Neuronal stem cell (in vitro differentiated cells): Measurements from ENCODE around the gene PRKCB.

Experiments
- DNase-seq: peaks from one replicate; pipeline ENCODE4 v3.0.0-alpha.2; 2013; ENCODE audit warnings: low spot score
- H2AFZ ChIP-seq: one replicate; pipeline ENCODE4 v1.6.1; 2013; ENCODE audit warnings: mild to moderate bottlenecking, low read length, inconsistent platforms
- H2AK5ac ChIP-seq: 2 replicates; pipeline ENCODE4 v1.6.1; 2013; ENCODE audit warnings: low read depth, mild to moderate bottlenecking, inconsistent platforms, low read length, moderate library complexity, mixed read lengths
- H2BK120ac ChIP-seq: 2 replicates; pipeline ENCODE4 v1.6.1; 2013; ENCODE audit warnings: low read depth, mild to moderate bottlenecking, inconsistent platforms, low read length, moderate library complexity, mixed read lengths
- H2BK12ac ChIP-seq: one replicate; pipeline ENCODE4 v1.6.1; 2013; ENCODE audit warnings: low read length, inconsistent platforms
- H2BK15ac ChIP-seq: 2 replicates; pipeline ENCODE4 v1.6.1; 2013; ENCODE audit warnings: mild to moderate bottlenecking, low read length, inconsistent platforms, mixed read lengths
- H2BK5ac ChIP-seq: one replicate; pipeline ENCODE4 v1.6.1; 2013; ENCODE audit warnings: inconsistent platforms, mild to moderate bottlenecking, low read length, moderate library complexity
- H3K14ac ChIP-seq: one replicate; pipeline ENCODE4 v1.6.1; 2013; ENCODE audit warnings: low read length, inconsistent platforms
- H3K18ac ChIP-seq: 2 replicates; pipeline ENCODE4 v1.6.1; 2013; ENCODE audit warnings: low read length, inconsistent platforms
- H3K23ac ChIP-seq: 2 replicates; pipeline ENCODE4 v1.6.1; 2013; ENCODE audit warnings: low read depth, mild to moderate bottlenecking, mixed read lengths, low read length, inconsistent platforms; ENCODE audit not compliant: poor library complexity
- H3K27ac ChIP-seq: replicated peaks from 3 replicates; pipeline ENCODE4 v1.5.1; 2013; ENCODE audit warnings: low read length, inconsistent platforms
- H3K27me3 ChIP-seq, 3 experiments: 2 replicates each; pipeline ENCODE4 v1.6.1; 2013; ENCODE audit warnings: low read length in 3 of 3, mild to moderate bottlenecking in 2 of 3, inconsistent platforms in 1 of 3, low read depth in 1 of 3, mixed read lengths in 1 of 3, moderate library complexity in 1 of 3; ENCODE audit not compliant: control insufficient read depth in 3 of 3, insufficient read depth in 3 of 3
- H3K36me3 ChIP-seq, 2 donors: replicated peaks in 1 of 2; 2 replicates each; pipeline ENCODE4 v1.6.1; 2013; ENCODE audit warnings: low read length in 2 of 2; ENCODE audit not compliant: control insufficient read depth in 2 of 2, insufficient read depth in 2 of 2
- H3K4ac ChIP-seq: 2 replicates; pipeline ENCODE4 v1.6.1; 2013; ENCODE audit warnings: inconsistent platforms, mild to moderate bottlenecking, low read length, moderate library complexity
- H3K4me1 ChIP-seq, 2 donors: 1 replicate in 1 of 2; 2 replicates in 1 of 2; pipeline ENCODE4 v1.6.1; 2013; ENCODE audit warnings: low read length in 2 of 2, low read depth in 1 of 2; ENCODE audit not compliant: control insufficient read depth in 2 of 2, insufficient read depth in 1 of 2
- H3K4me2 ChIP-seq: one replicate; pipeline ENCODE4 v1.6.1; 2013; ENCODE audit warnings: mild to moderate bottlenecking, low read length, inconsistent platforms; ENCODE audit not compliant: insufficient read depth, poor library complexity, severe bottlenecking
- H3K4me3 ChIP-seq, 2 donors: 2 replicates each; pipeline ENCODE4 v1.5.1; 2013; ENCODE audit warnings: low read length in 2 of 2, mild to moderate bottlenecking in 2 of 2, inconsistent platforms in 1 of 2, moderate library complexity in 1 of 2
- H3K79me1 ChIP-seq: one replicate; pipeline ENCODE4 v1.6.1; 2013; ENCODE audit warnings: low read depth, mild to moderate bottlenecking, inconsistent platforms, low read length, moderate library complexity
- H3K9ac ChIP-seq: one replicate; pipeline ENCODE4 v1.6.1; 2013; ENCODE audit warnings: mild to moderate bottlenecking, low read depth, low read length, inconsistent platforms; ENCODE audit not compliant: poor library complexity
- H3K9me3 ChIP-seq, 2 donors: replicated peaks in 1 of 2; 2 replicates each; pipeline versions ENCODE3 to v1.6.1; 2013; ENCODE audit warnings: low read length in 2 of 2, mild to moderate bottlenecking in 2 of 2, inconsistent platforms in 1 of 2, low read depth in 1 of 2, mixed read lengths in 1 of 2, moderate library complexity in 1 of 2; ENCODE audit not compliant: control insufficient read depth in 2 of 2, insufficient read depth in 1 of 2
- H4K8ac ChIP-seq: one replicate; pipeline ENCODE4 v1.6.1; 2013; ENCODE audit warnings: low read depth, mild to moderate bottlenecking, inconsistent platforms, low read length, moderate library complexity
- H4K91ac ChIP-seq: one replicate; pipeline ENCODE4 v1.6.1; 2013; ENCODE audit warnings: low read length, low read depth, mild to moderate bottlenecking, inconsistent platforms; ENCODE audit not compliant: poor library complexity
- WGBS, 2 donors: extraction: QIAGEN DNeasy Blood & Tissue Kit; methylation state at CpG; one replicate each; pipeline ENCODE4 v1.1.7; 2013; ENCODE audit warnings: missing lambda C conversion rate in 2 of 2, mixed read lengths in 1 of 2; ENCODE audit not compliant: insufficient read length in 2 of 2, insufficient replicate concordance in 1 of 2; ENCODE audit errors: extremely low coverage in 2 of 2; 5-methylcytosine and 5-hydroxymethylcytosine counted together

The PRKCB gene

DNA sequence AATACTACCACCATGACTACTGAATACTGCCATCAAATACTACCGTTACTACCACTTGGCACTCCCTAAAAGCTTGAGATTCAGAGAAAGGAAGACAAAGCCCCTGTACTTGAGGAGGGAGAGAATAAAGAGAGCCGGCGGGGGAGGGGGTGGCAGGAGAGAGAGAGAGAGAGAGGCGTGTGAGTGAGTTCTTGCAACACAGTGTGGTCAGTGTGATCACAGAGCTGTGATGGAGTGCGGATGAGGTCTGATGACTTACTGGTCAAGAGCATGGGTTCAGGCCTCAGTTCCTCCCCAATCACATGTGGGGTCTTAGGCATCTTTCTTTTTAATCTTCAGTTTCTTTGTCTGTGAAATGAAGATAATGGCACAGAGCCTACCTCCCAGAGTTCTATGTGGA, 19.2 kb downstream of the PRKCB start:
- no CpG with 5 or more reads among the region's 5 CpGs for WGBS, 2 donors
- H4K91ac ChIP-seq: no peak overlapping the region
- no peak overlapping the region for H2AK5ac ChIP-seq

DNA sequence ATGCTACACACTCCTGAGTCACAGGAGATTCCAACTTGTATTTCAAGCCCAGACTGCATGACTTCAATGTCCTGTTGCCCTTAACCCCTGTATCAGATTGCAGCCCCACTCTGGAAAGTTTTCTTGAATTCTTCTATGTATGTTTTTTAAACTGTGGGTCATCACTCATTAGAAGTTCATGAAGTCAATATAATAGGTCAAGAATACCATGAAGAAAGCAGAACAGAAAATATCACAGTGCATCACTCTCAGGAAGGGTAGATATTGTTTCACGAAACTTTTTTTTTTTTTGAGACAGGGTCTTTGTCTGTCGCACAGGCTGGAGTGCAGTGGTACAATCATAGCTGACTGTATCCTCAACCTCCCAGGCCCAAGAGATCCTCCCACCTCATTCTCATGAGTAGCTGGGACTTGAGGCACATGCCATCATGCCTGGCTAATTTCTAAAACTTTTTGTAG, 20.5 kb downstream of the PRKCB start:
- Histone ChIP-seq H3K36me3 (no peaks in the 10 kb centered on the region), H3K4me2 (no peak overlapping the region), H2BK5ac (no peak overlapping the region), H4K91ac (no peak overlapping the region), H3K4ac (no peak overlapping the region), H2AK5ac (no peak overlapping the region), H3K4me3 (no peak overlapping the region), H2BK15ac (no peak overlapping the region), H2AFZ (no peak overlapping the region), H3K27ac (no peak overlapping the region), H3K9me3 (peaks cover 0 to 3% of the 10 kb centered on the region in 2 donors), H3K4me1 (peaks cover 0 to 8% of the 10 kb centered on the region in 2 donors), H2BK120ac (no peak overlapping the region), H3K23ac (no peak overlapping the region), H4K8ac (no peak overlapping the region), H3K14ac (no peak overlapping the region), H3K27me3 (peaks cover 0 to 5% (median 0%) of the 10 kb centered on the region in 3 experiments), H2BK12ac (no peak overlapping the region), H3K79me1 (no peaks in the 10 kb centered on the region), H3K9ac (peak overlapping the region; percentile 35), H3K18ac (no peak overlapping the region)
- WGBS, 2 donors: no CpG with 5 or more reads among the region's 2 CpGs
- DNase-seq: no peak

More for the DNA sequence above, 19.2 kb downstream of the PRKCB start:
- peaks cover 0 to 8% of the 10 kb centered on the region in 2 donors for H3K4me1 ChIP-seq
- no peak overlapping the region for H4K8ac ChIP-seq
- H3K4me2 ChIP-seq: no peak overlapping the region
- H2BK120ac ChIP-seq: no peak overlapping the region
- DNase-seq: no peak
- H3K23ac ChIP-seq: no peak overlapping the region
- H3K4ac ChIP-seq: no peak overlapping the region
- H3K4me3 ChIP-seq: no peak overlapping the region
- no peak overlapping the region for H2BK5ac ChIP-seq
- peaks cover 0 to 3% of the 10 kb centered on the region in 2 donors for H3K9me3 ChIP-seq
- no peak overlapping the region for H3K27ac ChIP-seq
- H3K27me3 ChIP-seq: peaks cover 0 to 5% (median 0%) of the 10 kb centered on the region in 3 experiments
- H3K9ac ChIP-seq: no peak overlapping the region
- no peaks in the 10 kb centered on the region for H3K36me3 ChIP-seq
- no peak overlapping the region for H2BK15ac ChIP-seq
- H2AFZ ChIP-seq: no peak overlapping the region
- no peak overlapping the region for H3K18ac ChIP-seq
- no peak overlapping the region for H2BK12ac ChIP-seq
- H3K14ac ChIP-seq: no peak overlapping the region
- no peaks in the 10 kb centered on the region for H3K79me1 ChIP-seq

DNA sequence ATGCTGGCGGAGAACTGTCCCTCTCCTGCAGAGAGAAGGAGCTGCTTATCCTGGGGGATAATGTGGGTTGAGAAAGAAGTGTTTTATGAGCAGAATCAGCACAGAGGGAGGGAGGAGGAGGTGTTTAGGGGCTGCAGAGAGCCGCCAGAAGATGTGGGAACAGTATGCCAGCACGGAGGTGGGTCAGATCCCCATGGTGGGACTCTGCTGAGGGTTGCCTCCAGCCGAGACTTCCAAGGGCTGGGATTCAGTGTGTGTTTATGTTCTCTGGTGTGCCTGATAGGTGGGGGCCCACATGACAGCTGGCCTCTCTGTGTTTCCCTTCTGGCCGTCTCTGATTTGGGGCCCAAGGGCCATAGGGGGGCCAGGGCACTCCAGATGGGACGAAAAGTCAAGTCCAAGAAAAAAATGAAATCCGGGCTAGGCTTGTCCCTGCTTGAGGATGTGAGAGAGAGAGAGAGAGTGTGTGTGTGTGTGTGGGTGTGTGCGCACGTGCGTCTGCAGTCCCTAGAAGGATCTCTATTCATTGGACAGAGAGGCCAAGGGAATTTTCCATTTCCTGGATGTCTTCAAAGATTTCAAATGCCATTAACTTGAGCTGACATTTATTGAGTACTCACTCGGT, 21.6 kb downstream of the PRKCB start:
- H3K4ac ChIP-seq: no peak overlapping the region
- H2AK5ac ChIP-seq: no peak overlapping the region
- no peak for DNase-seq
- peaks cover 0 to 8% of the 10 kb centered on the region in 2 donors for H3K4me1 ChIP-seq
- no peaks in the 10 kb centered on the region for H3K36me3 ChIP-seq
- H2BK12ac ChIP-seq: no peak overlapping the region
- H3K27me3 ChIP-seq: peaks cover 0 to 5% (median 0%) of the 10 kb centered on the region in 3 experiments
- H3K4me2 ChIP-seq: no peak overlapping the region
- H3K79me1 ChIP-seq: no peaks in the 10 kb centered on the region
- no peak overlapping the region for H2BK120ac ChIP-seq
- H2BK5ac ChIP-seq: peak overlapping the region; percentile 30
- H2BK15ac ChIP-seq: no peak overlapping the region
- no peak overlapping the region for H3K14ac ChIP-seq
- no CpG with 5 or more reads among the region's 11 CpGs for WGBS, 2 donors
- H4K91ac ChIP-seq: no peak overlapping the region
- no peak overlapping the region for H3K23ac ChIP-seq
- H3K27ac ChIP-seq: no peak overlapping the region
- peaks cover 0 to 3% of the 10 kb centered on the region in 2 donors for H3K9me3 ChIP-seq
- no peak overlapping the region for H2AFZ ChIP-seq
- H4K8ac ChIP-seq: no peak overlapping the region
- H3K4me3 ChIP-seq: no peak overlapping the region
- H3K18ac ChIP-seq: no peak overlapping the region
- no peak overlapping the region for H3K9ac ChIP-seq

- Histone ChIP-seq H3K36me3 (no peaks in the 10 kb centered on the region), H2BK120ac (no peak overlapping the region), H3K23ac (no peak overlapping the region), H2BK15ac (no peak overlapping the region), H2AFZ (no peak overlapping the region), H2AK5ac (no peak overlapping the region), H3K4me3 (no peak overlapping the region), H2BK12ac (no peak overlapping the region), H3K4me2 (no peak overlapping the region), H3K9ac (no peak overlapping the region), H3K14ac (no peak overlapping the region), H3K4ac (no peak overlapping the region), H3K79me1 (no peaks in the 10 kb centered on the region), H2BK5ac (no peak overlapping the region), H4K8ac (no peak overlapping the region), H3K18ac (no peak overlapping the region), H4K91ac (no peak overlapping the region), H3K27ac (no peak overlapping the region), H3K9me3 (peaks cover 0 to 3% of the 10 kb centered on the region in 2 donors), H3K27me3 (peaks cover 0 to 5% (median 0%) of the 10 kb centered on the region in 3 experiments), H3K4me1 (peaks cover 0 to 8% of the 10 kb centered on the region in 2 donors)
- DNase-seq: no peak
- WGBS, 2 donors: no CpG with 5 or more reads among the region's 1 CpG
These were observed 22.1 kb downstream of the PRKCB start for GRCh38 chr16:23857881-23858269.
